Astrocyte (in vitro differentiated cells and primary cell): ENCODE measurements around the gene RESP18.

Source experiments
- EZH2 ChIP-seq: IDR thresholded peaks from 2 replicates; pipeline ENCODE4 v1.6.1; 2012; ENCODE audit warnings: mild to moderate bottlenecking, low read length, inconsistent platforms; ENCODE audit not compliant: insufficient read depth
- TF ChIP-seq, protein P1 (sequence below): IDR thresholded peaks from 2 replicates; pipeline ENCODE4 v1.5.1; 2011; ENCODE audit warnings: low read depth, mild to moderate bottlenecking, inconsistent platforms, low read length, moderate library complexity; ENCODE audit not compliant: insufficient read depth

- TF ChIP-seq, protein P1, sequence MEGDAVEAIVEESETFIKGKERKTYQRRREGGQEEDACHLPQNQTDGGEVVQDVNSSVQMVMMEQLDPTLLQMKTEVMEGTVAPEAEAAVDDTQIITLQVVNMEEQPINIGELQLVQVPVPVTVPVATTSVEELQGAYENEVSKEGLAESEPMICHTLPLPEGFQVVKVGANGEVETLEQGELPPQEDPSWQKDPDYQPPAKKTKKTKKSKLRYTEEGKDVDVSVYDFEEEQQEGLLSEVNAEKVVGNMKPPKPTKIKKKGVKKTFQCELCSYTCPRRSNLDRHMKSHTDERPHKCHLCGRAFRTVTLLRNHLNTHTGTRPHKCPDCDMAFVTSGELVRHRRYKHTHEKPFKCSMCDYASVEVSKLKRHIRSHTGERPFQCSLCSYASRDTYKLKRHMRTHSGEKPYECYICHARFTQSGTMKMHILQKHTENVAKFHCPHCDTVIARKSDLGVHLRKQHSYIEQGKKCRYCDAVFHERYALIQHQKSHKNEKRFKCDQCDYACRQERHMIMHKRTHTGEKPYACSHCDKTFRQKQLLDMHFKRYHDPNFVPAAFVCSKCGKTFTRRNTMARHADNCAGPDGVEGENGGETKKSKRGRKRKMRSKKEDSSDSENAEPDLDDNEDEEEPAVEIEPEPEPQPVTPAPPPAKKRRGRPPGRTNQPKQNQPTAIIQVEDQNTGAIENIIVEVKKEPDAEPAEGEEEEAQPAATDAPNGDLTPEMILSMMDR, result no peak
- TF ChIP-seq EZH2, result no peak
These were observed 28.3 kb downstream of the RESP18 start for GRCh38 chr2:219304223-219304622.
